Mesothelial cell of epicardium (in vitro differentiated cells): ENCODE data around the gene RGS11. TPM values are rescaled to one million over a fixed set of nuclear protein-coding genes. Genes with fewer than 3 reads are reported as not detected.

Experiments used
- DNase-seq, 2 experiments: peaks; one replicate each; pipeline ENCODE4 v3.0.0; 2021; ENCODE audit warnings: low spot score in 2 of 2; ENCODE audit not compliant: unreplicated experiment in 2 of 2
- H3K27ac Mint-ChIP-seq: 2 replicates; pipeline ENCODE4 v1.8.0; 2021; ENCODE audit warnings: mixed read lengths
- H3K27me3 Mint-ChIP-seq: 2 replicates; pipeline ENCODE4 v1.8.0; 2021; ENCODE audit warnings: low read depth, mixed read lengths
- H3K36me3 Mint-ChIP-seq: 2 replicates; pipeline ENCODE4 v1.8.0; 2021; ENCODE audit warnings: mixed read lengths
- H3K4me1 Mint-ChIP-seq: 2 replicates; pipeline ENCODE4 v1.8.0; 2021; ENCODE audit warnings: mixed read lengths
- H3K4me3 Mint-ChIP-seq: 2 replicates; pipeline ENCODE4 v1.8.0; 2021; ENCODE audit warnings: mild to moderate bottlenecking, moderate library complexity, mixed read lengths
- H3K9me3 Mint-ChIP-seq: 2 replicates; pipeline ENCODE4 v1.8.0; 2021; ENCODE audit warnings: mixed read lengths
- total RNA-seq: library from RNA; stranded (reverse); gene quantifications from 3 replicates; pipeline ENCODE4 v1.2.1, GENCODE V29; 2021
- TF ChIP-seq, protein P1 (sequence below): fragments of 200-600 bp; sonication (generic); IDR thresholded peaks from one replicate; pipeline ENCODE4 v1.5.0; 2021; ENCODE audit warnings: antibody characterized with exemption; ENCODE audit not compliant: unreplicated experiment

The RGS11 gene
- total RNA-seq, 1 donor from 2014 or later: 3.5 TPM

DNA sequence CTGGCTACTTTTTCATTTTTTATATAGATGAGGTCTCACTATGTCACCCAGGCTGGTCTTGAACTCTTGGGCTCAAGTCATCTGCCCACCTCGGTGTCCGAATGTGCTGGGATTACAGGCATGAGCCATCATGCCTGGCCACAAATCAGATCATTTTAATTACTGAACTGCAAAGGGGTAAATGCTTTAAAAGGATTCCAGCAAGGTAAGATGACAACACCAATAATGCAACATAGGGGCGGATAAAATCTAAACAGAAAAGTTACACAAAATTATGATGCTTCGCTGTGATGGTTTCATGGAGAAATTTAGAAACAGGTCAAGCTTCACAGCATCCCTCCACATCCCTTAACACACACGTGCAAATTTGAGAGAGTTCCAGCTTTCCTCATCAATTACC lies 44.5 kb upstream of the RGS11 start:
- Mint-ChIP-seq H3K4me1 (no peaks in the 10 kb centered on the region), H3K9me3 (no peaks in the 10 kb centered on the region), H3K27me3 (no peaks in the 10 kb centered on the region), H3K4me3 (no peak overlapping the region), H3K36me3 (peaks cover 11% of the 10 kb centered on the region), H3K27ac (no peak overlapping the region)
- TF ChIP-seq, protein P1, sequence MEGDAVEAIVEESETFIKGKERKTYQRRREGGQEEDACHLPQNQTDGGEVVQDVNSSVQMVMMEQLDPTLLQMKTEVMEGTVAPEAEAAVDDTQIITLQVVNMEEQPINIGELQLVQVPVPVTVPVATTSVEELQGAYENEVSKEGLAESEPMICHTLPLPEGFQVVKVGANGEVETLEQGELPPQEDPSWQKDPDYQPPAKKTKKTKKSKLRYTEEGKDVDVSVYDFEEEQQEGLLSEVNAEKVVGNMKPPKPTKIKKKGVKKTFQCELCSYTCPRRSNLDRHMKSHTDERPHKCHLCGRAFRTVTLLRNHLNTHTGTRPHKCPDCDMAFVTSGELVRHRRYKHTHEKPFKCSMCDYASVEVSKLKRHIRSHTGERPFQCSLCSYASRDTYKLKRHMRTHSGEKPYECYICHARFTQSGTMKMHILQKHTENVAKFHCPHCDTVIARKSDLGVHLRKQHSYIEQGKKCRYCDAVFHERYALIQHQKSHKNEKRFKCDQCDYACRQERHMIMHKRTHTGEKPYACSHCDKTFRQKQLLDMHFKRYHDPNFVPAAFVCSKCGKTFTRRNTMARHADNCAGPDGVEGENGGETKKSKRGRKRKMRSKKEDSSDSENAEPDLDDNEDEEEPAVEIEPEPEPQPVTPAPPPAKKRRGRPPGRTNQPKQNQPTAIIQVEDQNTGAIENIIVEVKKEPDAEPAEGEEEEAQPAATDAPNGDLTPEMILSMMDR: no peak
- no peak for DNase-seq

DNA sequence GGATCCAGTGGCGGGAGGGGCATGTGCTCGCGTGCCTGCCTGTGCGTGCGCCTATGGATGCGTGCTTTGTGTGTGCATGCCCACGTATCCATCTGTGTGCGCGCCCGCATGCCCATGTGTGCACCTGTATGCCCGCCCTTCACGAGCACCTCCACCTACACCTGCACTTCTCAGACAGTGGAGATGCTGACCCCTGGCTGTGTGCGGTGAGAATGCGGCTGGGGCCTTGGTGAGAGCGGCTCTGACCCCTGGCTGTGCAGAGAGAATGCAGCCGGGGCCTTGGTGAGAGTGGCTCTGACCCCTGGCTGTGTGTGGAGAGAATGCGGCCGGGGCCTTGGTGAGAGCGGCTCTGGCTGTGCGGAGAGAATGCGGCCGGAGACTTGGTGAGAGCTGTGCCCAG lies 42.9 kb upstream of the RGS11 start:
- H3K27me3 Mint-ChIP-seq: no peaks in the 10 kb centered on the region
- TF ChIP-seq, protein P1: no peak
- no peak for DNase-seq
- H3K4me3 Mint-ChIP-seq: no peak overlapping the region
- no peak overlapping the region for H3K27ac Mint-ChIP-seq
- H3K36me3 Mint-ChIP-seq: peaks cover 11% of the 10 kb centered on the region
- H3K4me1 Mint-ChIP-seq: no peaks in the 10 kb centered on the region
- no peaks in the 10 kb centered on the region for H3K9me3 Mint-ChIP-seq

DNA sequence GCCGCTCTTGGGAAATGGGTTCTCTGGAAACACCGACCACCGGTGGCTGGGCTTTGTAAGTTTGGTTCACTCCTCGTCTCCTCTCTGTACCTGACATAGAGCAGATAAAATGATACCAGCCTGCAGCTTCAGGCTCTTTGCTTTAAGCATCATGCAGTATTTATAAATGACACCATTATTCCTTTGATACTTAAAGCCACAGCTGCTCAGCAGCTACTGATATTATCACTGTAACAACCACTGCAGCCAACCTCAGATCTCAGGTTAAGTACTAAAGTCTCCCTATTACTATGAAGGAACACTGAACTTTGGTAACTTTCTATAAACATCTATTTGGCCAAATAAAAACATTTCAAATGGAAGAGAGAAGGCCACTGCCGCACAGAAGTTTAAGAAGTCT lies 41.8 kb upstream of the RGS11 start:
- H3K9me3 Mint-ChIP-seq: no peaks in the 10 kb centered on the region
- H3K27ac Mint-ChIP-seq: no peak overlapping the region
- TF ChIP-seq, protein P1: no peak
- peaks cover 11% of the 10 kb centered on the region for H3K36me3 Mint-ChIP-seq
- no peaks in the 10 kb centered on the region for H3K27me3 Mint-ChIP-seq
- no peaks in the 10 kb centered on the region for H3K4me1 Mint-ChIP-seq
- H3K4me3 Mint-ChIP-seq: no peak overlapping the region
- no peak for DNase-seq

DNA sequence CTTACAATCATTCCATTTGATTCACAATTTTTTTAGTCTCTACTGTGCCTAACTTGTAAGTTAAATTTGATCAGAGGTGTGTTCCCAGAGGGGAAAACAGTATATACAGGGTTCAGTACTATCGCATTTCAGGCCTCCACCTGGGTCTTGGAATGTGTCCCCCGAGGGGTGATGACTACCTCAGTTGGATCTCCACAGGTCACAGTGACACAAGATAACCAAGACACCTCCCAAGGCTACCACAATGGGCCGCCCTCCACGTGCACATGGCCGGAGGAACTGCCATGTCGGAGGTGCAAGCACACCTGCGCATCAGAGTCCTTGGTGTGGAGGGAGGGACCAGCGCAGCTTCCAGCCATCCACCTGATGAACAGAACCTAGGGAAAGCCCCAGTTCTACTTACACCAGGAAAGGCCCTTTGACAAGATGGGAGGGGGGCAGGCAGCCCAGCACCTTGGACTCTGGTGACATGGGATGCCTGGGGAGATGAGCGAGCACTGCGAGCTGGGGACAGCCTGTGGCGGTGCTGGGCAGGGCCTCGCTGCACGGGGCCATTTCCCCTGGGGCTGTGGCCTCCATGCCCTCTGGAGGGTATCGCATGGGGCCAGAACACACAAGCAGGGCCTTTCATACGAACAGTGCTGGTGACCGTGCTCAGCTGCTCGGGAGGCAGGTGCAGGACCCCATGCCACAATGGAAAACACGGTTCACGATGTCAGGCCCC lies 41.2 kb upstream of the RGS11 start:
- no peak overlapping the region for H3K27ac Mint-ChIP-seq
- TF ChIP-seq, protein P1: no peak

DNA sequence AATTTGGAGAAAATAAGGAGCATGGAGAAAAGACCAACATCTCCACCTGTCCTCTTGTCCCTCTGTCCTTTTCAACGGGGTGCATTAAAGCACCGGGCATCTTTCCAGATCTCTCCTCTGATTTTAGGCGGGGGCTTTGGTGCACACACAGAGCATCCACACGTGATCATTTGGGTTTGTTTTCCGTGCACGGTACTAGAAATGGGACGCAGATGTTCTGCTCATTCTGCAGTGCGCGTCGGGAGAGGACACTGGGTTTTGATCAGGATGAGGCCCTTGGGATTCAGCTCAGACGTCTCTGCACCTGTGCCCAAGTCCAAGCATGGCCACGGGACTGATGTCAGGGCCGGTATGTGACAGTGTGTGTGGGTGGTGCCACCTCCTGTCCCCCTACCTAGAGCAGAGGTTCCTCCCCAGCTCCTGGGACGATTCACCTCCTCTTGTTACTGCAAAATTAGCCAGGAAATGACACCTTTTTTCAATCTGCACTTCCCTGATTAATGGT lies 39.1 kb upstream of the RGS11 start:
- TF ChIP-seq, protein P1: no peak
- Mint-ChIP-seq H3K9me3 (no peaks in the 10 kb centered on the region), H3K27ac (no peak overlapping the region), H3K4me3 (no peak overlapping the region), H3K4me1 (no peaks in the 10 kb centered on the region), H3K27me3 (no peaks in the 10 kb centered on the region), H3K36me3 (peaks cover 16% of the 10 kb centered on the region)
- no peak for DNase-seq

More for the DNA sequence above, 41.2 kb upstream of the RGS11 start:
- Mint-ChIP-seq H3K36me3 (peaks cover 17% of the 10 kb centered on the region), H3K4me3 (no peak overlapping the region), H3K9me3 (no peaks in the 10 kb centered on the region), H3K4me1 (no peaks in the 10 kb centered on the region), H3K27me3 (no peaks in the 10 kb centered on the region)
- DNase-seq: no peak
